ENCODE data around the gene FLOT2. TPM values are rescaled to one million over a fixed set of nuclear protein-coding genes. Genes with fewer than 3 reads are reported as not detected.
"Not testable (repeated sequence)": the region's sequence is repeated elsewhere in the genome, so short reads cannot be mapped to it uniquely, and the experiment has no call there.

Gene FLOT2
- total and polyA plus RNA-seq, 10 of the 15 experiments (the other 5 are each of a cell fraction or from before 2014, with no cell fraction given) = 56.8 to 302 (median 149) TPM

GRCh38 chr17:28839221-28839620 is 58.3 kb downstream of the FLOT2 start (continued):
- no peak for TF ChIP-seq ZNF622 (IDR thresholded peaks at IDR 0.05)
- TF ChIP-seq FOXM1 (IDR thresholded peaks at IDR 0.05; ENCODE audit: low read depth, low read length) = no peak
- TF ChIP-seq HDAC2 (IDR thresholded peaks at IDR 0.05) = no peak
- TF ChIP-seq KAT2A (conservative IDR thresholded peaks at IDR 0.05; ENCODE audit: control insufficient read depth, low read depth, low read length) = no peak

GRCh38 chr17:28836541-28836940 is 61.0 kb downstream of the FLOT2 start:
- H3K4me1 ChIP-seq (ENCODE audit: control insufficient read depth, insufficient read depth, low read length); H3K27me3 ChIP-seq (replicated peaks in 1 of 2; ENCODE audit: control insufficient read depth in 2 of 2, insufficient read depth in 2 of 2, low read length in 1 of 2); H3K4me2 ChIP-seq (ENCODE audit: control insufficient read depth, insufficient read depth); H3K36me3 ChIP-seq (ENCODE audit: control insufficient read depth in 2 of 2, insufficient read depth in 2 of 2, low read length in 1 of 2); H3K9ac ChIP-seq (ENCODE audit: control insufficient read depth, insufficient read depth, low read length); ATAC-seq; H3K27ac ChIP-seq (ENCODE audit: control insufficient read depth, insufficient read depth); FAIRE-seq; BruUV-seq (replicated peaks); H3K9me3 ChIP-seq (replicated peaks; ENCODE audit: control insufficient read depth, insufficient read depth, low read length); H3K4me3 ChIP-seq; in situ Hi-C loops (cut with MboI); DNase-seq (ENCODE audit: low read depth, low spot score); POLR2A ChIA-PET; H4K20me1 ChIP-seq (ENCODE audit: control insufficient read depth, insufficient read depth); H2AFZ ChIP-seq (ENCODE audit: control insufficient read depth, low read depth, low read length); RAD21 ChIA-PET (ENCODE audit: unreplicated experiment): not testable (repeated sequence)
- H3K79me2 ChIP-seq (ENCODE audit: control insufficient read depth, insufficient read depth, low read length) = peaks cover 24% of the 10 kb centered on the region
- intact Hi-C loops (cut with micrococcal nuclease; ENCODE audit: unreplicated experiment) = loop anchor here (10.0 kb wide), 1 partner anchor 52 kb away; no protein-coding TSS in a partner anchor
- CTCF ChIA-PET = interaction anchor here (1.0 to 2.6 kb wide), 4 partner anchors 13 to 109 kb away, joined by 3 to 9 read pairs (median 4); partner anchors contain the start of gene DHRS13
- SMC1A ChIA-PET (ENCODE audit: uncharacterized antibody, unreplicated experiment) = interaction anchor here (1.0 to 1.1 kb wide), 2 partner anchors 10 to 73 kb away, joined by 3 read pairs; no protein-coding TSS in a partner anchor
- WGBS (ENCODE audit: insufficient coverage, insufficient replicate concordance, low lambda C conversion rate, missing lambda C conversion rate) = 88% methylated on average over 9 of the region's 10 CpGs

- DNase-seq (ENCODE audit: low read depth, low spot score) = no peak
- no peak overlapping the region for H2AFZ ChIP-seq (ENCODE audit: control insufficient read depth, low read depth, low read length)
- H3K4me3 ChIP-seq = no peak overlapping the region
- ChIA-PET SMC1A (ENCODE audit: uncharacterized antibody, unreplicated experiment) (interaction anchor here (1.2 to 2.3 kb wide), 2 partner anchors 27 to 70 kb away, joined by 3 to 6 read pairs; no protein-coding TSS in a partner anchor), POLR2A (no interaction called here), RAD21 (ENCODE audit: unreplicated experiment) (interaction anchor here (1.2 kb wide), 1 partner anchor 70 kb away, joined by 6 read pairs; no protein-coding TSS in a partner anchor), CTCF (interaction anchor here (0.7 to 10.0 kb wide), 3 partner anchors 8 to 238 kb away, joined by 3 to 54 read pairs (median 3); no protein-coding TSS in a partner anchor)
- no peak overlapping the region for H3K27ac ChIP-seq (ENCODE audit: control insufficient read depth, insufficient read depth)
- in situ Hi-C loops (cut with MboI) (no loop called here), intact Hi-C loops (cut with micrococcal nuclease; ENCODE audit: unreplicated experiment) (loop anchor here (10.0 kb wide), 1 partner anchor 50 kb away; no protein-coding TSS in a partner anchor)
- 100% methylated on average over 1 of the region's 1 CpG for WGBS (ENCODE audit: insufficient coverage, insufficient replicate concordance, low lambda C conversion rate, missing lambda C conversion rate)
- no peaks in the 10 kb centered on the region for H3K4me1 ChIP-seq (ENCODE audit: control insufficient read depth, insufficient read depth, low read length)
- H3K9ac ChIP-seq (ENCODE audit: control insufficient read depth, insufficient read depth, low read length) = no peak overlapping the region
- no peak for ATAC-seq
- H3K4me2 ChIP-seq (ENCODE audit: control insufficient read depth, insufficient read depth) = no peak overlapping the region
- peaks cover 14% of the 10 kb centered on the region for H3K79me2 ChIP-seq (ENCODE audit: control insufficient read depth, insufficient read depth, low read length)
- no peaks in the 10 kb centered on the region for H3K27me3 ChIP-seq (replicated peaks in 1 of 2; ENCODE audit: control insufficient read depth in 2 of 2, insufficient read depth in 2 of 2, low read length in 1 of 2)
- FAIRE-seq = no peak
- BruUV-seq (replicated peaks) = no TSS peak
- H4K20me1 ChIP-seq (ENCODE audit: control insufficient read depth, insufficient read depth) = no peaks in the 10 kb centered on the region
- H3K9me3 ChIP-seq (replicated peaks; ENCODE audit: control insufficient read depth, insufficient read depth, low read length) = no peaks in the 10 kb centered on the region
- no peaks in the 10 kb centered on the region; a peak in 1 of 4 replicates for H3K36me3 ChIP-seq (ENCODE audit: control insufficient read depth in 2 of 2, insufficient read depth in 2 of 2, low read length in 1 of 2)
- TF ChIP-seq HSF1 (IDR thresholded peaks at IDR 0.05; ENCODE audit: low read depth, low read length) (no peak), CEBPZ (IDR thresholded peaks at IDR 0.05; ENCODE audit: low read depth, low read length) (no peak), MYB (IDR thresholded peaks at IDR 0.05; ENCODE audit: borderline replicate concordance, low read depth, low read length) (no peak), SIX5 (IDR thresholded peaks at IDR 0.05; ENCODE audit: low read depth, low read length, severe bottlenecking) (no peak), EP300 (IDR thresholded peaks at IDR 0.05; ENCODE audit: borderline replicate concordance in 1 of 2, control insufficient read depth in 1 of 2, low read depth in 2 of 2, low read length in 2 of 2) (no peak), PAX8 (IDR thresholded peaks at IDR 0.05) (no peak), BMI1 (IDR thresholded peaks at IDR 0.05; ENCODE audit: borderline replicate concordance) (no peak)
These were observed 63.1 kb downstream of the FLOT2 start for GRCh38 chr17:28834420-28834819.

All from GM12878 (cell line).